Glutamatergic neuron (in vitro differentiated cells): ENCODE data around the gene IGLL1. TPM values are rescaled to one million over a fixed set of nuclear protein-coding genes. Genes with fewer than 3 reads are reported as not detected.

Experiments
- DNase-seq: peaks from one replicate; pipeline ENCODE4 v3.0.0; 2022
- H3K27ac Mint-ChIP-seq: one replicate; pipeline ENCODE4 v1.8.0; 2020; ENCODE audit warnings: mild to moderate bottlenecking, mixed read lengths, inconsistent platforms; ENCODE audit not compliant: unreplicated experiment
- H3K27me3 Mint-ChIP-seq: one replicate; pipeline ENCODE4 v1.8.0; 2020; ENCODE audit warnings: mild to moderate bottlenecking, moderate library complexity, mixed read lengths, inconsistent platforms; ENCODE audit not compliant: unreplicated experiment
- H3K36me3 Mint-ChIP-seq: one replicate; pipeline ENCODE4 v1.8.0; 2020; ENCODE audit warnings: mild to moderate bottlenecking, mixed read lengths, inconsistent platforms; ENCODE audit not compliant: unreplicated experiment
- H3K4me1 Mint-ChIP-seq: one replicate; pipeline ENCODE4 v1.8.0; 2020; ENCODE audit warnings: mild to moderate bottlenecking, low read depth, mixed read lengths, inconsistent platforms; ENCODE audit not compliant: unreplicated experiment
- H3K4me3 Mint-ChIP-seq: one replicate; pipeline ENCODE4 v1.8.0; 2020; ENCODE audit warnings: mild to moderate bottlenecking, mixed read lengths, inconsistent platforms; ENCODE audit not compliant: unreplicated experiment
- H3K9me3 Mint-ChIP-seq: one replicate; pipeline ENCODE4 v1.8.0; 2020; ENCODE audit warnings: mild to moderate bottlenecking, moderate library complexity, mixed read lengths, inconsistent platforms; ENCODE audit not compliant: unreplicated experiment
- total RNA-seq: library from RNA; stranded (reverse); fragmentation: NEBNext Ultra II Directional; extraction: Animal tissue kit (Norgen Biotek cat#: 25700); gene quantifications from one replicate; pipeline ENCODE4 v1.2.1, GENCODE V29; 2021; ENCODE audit not compliant: unreplicated experiment
- TF ChIP-seq, protein P1 (sequence below): fragments of 200-600 bp; sonication (generic); IDR thresholded peaks from one replicate; pipeline ENCODE4 v1.5.0; 2021; ENCODE audit not compliant: partially characterized antibody, unreplicated experiment

Gene IGLL1
- total RNA-seq, 1 donor from 2014 or later: not detected

- no peaks in the 10 kb centered on the region for H3K36me3 Mint-ChIP-seq
- peaks cover 9% of the 10 kb centered on the region for H3K9me3 Mint-ChIP-seq
- peak; percentile 79 for DNase-seq
- H3K4me1 Mint-ChIP-seq: peaks cover 28% of the 10 kb centered on the region
- H3K27ac Mint-ChIP-seq: no peak overlapping the region
- H3K4me3 Mint-ChIP-seq: peak overlapping the region; percentile 15
- TF ChIP-seq, protein P1, sequence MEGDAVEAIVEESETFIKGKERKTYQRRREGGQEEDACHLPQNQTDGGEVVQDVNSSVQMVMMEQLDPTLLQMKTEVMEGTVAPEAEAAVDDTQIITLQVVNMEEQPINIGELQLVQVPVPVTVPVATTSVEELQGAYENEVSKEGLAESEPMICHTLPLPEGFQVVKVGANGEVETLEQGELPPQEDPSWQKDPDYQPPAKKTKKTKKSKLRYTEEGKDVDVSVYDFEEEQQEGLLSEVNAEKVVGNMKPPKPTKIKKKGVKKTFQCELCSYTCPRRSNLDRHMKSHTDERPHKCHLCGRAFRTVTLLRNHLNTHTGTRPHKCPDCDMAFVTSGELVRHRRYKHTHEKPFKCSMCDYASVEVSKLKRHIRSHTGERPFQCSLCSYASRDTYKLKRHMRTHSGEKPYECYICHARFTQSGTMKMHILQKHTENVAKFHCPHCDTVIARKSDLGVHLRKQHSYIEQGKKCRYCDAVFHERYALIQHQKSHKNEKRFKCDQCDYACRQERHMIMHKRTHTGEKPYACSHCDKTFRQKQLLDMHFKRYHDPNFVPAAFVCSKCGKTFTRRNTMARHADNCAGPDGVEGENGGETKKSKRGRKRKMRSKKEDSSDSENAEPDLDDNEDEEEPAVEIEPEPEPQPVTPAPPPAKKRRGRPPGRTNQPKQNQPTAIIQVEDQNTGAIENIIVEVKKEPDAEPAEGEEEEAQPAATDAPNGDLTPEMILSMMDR: peak; percentile 73
- H3K27me3 Mint-ChIP-seq: peaks cover 20% of the 10 kb centered on the region
Measured at GRCh38 chr22:23533328-23533762, 46.7 kb downstream of the IGLL1 start.

DNA sequence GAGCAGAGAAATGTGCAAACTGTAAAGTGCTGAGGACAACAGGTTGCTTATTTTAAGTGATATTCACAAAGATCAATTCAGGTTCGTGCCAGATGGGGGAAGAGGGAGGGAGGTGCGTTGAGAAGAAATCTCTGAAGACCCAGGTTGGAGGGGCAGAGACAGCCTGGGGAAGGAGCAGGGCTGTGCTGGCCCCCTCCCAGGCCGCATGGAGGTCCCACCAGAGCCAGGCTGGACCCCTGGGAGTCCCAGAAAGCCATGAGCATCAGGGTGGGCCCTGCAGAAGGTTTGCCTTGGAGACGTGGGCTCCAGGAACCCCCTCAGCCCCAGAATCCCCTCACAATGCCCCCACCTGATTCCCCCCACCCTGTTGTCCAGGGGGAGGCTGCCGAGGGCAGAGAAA lies 47.4 kb downstream of the IGLL1 start:
- no peak overlapping the region for H3K27ac Mint-ChIP-seq
- H3K9me3 Mint-ChIP-seq: peaks cover 10% of the 10 kb centered on the region
- H3K4me1 Mint-ChIP-seq: peaks cover 26% of the 10 kb centered on the region
- H3K4me3 Mint-ChIP-seq: no peak overlapping the region
- no peak for DNase-seq
- peaks cover 21% of the 10 kb centered on the region for H3K27me3 Mint-ChIP-seq
- H3K36me3 Mint-ChIP-seq: no peaks in the 10 kb centered on the region
- TF ChIP-seq, protein P1: no peak

DNA sequence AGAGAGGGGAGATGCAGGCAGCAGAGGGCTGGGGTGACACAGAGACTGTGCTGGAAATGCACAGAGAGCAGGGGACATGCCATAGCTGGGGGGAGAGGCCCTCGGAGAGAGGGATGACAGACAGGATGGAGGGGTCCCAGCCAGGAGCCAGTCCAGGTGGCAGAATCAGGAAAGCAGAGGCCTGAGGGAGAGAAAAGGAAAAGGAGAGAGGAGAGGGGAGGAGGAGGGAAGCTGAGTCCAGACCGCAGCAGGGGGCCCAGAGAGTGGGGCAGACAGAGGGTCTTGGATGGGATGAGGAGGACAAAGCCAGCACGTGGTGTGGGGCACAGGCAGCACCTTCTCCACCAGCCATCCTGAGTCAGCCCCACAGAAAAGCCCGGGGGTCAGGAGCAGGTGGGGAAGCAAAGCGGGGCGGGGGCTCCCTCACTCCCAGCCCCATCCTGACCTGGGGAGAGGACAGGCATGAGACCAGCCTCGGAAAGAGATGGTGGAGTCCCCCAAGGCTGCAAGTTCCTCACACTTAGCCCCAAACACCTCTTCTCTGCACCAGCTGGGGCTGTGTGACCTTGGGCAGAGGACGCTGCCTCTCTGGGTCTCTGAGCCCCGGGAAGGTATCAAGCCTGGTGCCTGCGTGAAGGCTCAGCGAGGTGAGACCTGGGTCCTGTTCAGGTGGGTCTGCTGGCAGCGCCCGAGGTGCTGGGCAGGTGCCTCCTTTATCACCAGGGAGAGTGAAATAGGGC lies 48.0 kb downstream of the IGLL1 start:
- Mint-ChIP-seq H3K27me3 (peaks cover 21% of the 10 kb centered on the region), H3K36me3 (no peaks in the 10 kb centered on the region), H3K27ac (peak overlapping the region; percentile 71), H3K4me3 (no peak overlapping the region), H3K9me3 (peaks cover 6% of the 10 kb centered on the region), H3K4me1 (peaks cover 22% of the 10 kb centered on the region)
- TF ChIP-seq, protein P1: no peak
- DNase-seq: no peak

DNA sequence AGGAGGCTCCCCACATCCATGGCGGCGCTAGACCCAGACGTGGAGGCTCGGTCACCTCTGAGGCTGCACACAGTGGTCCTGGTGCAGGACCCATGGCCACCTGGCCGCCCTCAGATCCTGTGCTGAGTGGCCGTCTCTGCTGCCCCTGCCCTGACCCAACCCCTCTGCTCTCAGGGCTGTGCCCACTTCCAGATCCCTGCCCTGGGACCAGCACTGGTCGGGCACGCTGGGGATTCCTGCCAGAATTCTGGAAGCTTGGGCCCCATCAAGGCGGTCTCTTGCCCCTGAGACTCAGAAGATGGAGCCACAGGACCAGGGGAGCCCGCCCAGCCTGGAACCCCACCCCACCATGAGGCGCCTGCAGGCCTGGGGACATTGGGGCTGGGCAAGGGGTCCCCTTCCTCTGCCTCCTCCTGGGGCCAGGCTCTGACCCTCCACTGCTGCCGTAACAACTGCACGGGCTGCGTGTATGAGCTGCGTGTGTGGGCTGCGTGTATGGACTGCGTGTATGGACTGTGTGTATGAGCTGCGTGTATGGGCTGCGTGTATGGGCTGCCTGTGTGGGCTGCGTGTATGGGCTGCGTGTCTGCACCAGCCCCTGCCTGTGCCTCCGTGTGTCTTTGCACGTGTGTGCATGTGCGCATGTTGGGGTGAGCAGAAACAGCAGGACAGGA lies 48.7 kb downstream of the IGLL1 start:
- TF ChIP-seq, protein P1: no peak
- peaks cover 15% of the 10 kb centered on the region for H3K4me1 Mint-ChIP-seq
- H3K36me3 Mint-ChIP-seq: no peaks in the 10 kb centered on the region
- peak overlapping the region; percentile 71 for H3K27ac Mint-ChIP-seq
- H3K9me3 Mint-ChIP-seq: peaks cover 4% of the 10 kb centered on the region
- no peak for DNase-seq
- no peak overlapping the region for H3K4me3 Mint-ChIP-seq
- H3K27me3 Mint-ChIP-seq: peaks cover 18% of the 10 kb centered on the region

GRCh38 chr22:23530766-23531282 lies 49.3 kb downstream of the IGLL1 start:
- H3K4me1 Mint-ChIP-seq: peaks cover 9% of the 10 kb centered on the region
- H3K4me3 Mint-ChIP-seq: no peak overlapping the region
- TF ChIP-seq, protein P1: no peak
- peaks cover 4% of the 10 kb centered on the region for H3K9me3 Mint-ChIP-seq
- no peak for DNase-seq
- peaks cover 12% of the 10 kb centered on the region for H3K27me3 Mint-ChIP-seq
- H3K36me3 Mint-ChIP-seq: no peaks in the 10 kb centered on the region
- H3K27ac Mint-ChIP-seq: no peak overlapping the region
